Endodermal cell (in vitro differentiated cells): ENCODE measurements around the gene C12orf50. TPM values are rescaled to one million over a fixed set of nuclear protein-coding genes. Genes with fewer than 3 reads are reported as not detected.

Experiments
- DNase-seq: peaks from one replicate; pipeline ENCODE4 v3.0.0-alpha.2; 2017
- H3K27ac ChIP-seq: 2 replicates; pipeline ENCODE4 v1.5.1; 2013; ENCODE audit warnings: mild to moderate bottlenecking, low read depth, low read length, moderate library complexity
- H3K27me3 ChIP-seq: 2 replicates; pipeline ENCODE4 v1.6.1; 2013; ENCODE audit warnings: mild to moderate bottlenecking, low read length, moderate library complexity; ENCODE audit not compliant: insufficient read depth, control insufficient read depth, poor library complexity, severe bottlenecking
- H3K36me3 ChIP-seq: 2 replicates; pipeline ENCODE4 v1.7.0; 2013; ENCODE audit warnings: mild to moderate bottlenecking, low read length, moderate library complexity; ENCODE audit not compliant: control insufficient read depth, insufficient read depth
- H3K4me1 ChIP-seq: one replicate; pipeline ENCODE4 v1.7.0; 2013; ENCODE audit warnings: low read length; ENCODE audit not compliant: control insufficient read depth, insufficient read depth
- H3K4me3 ChIP-seq: 2 replicates; pipeline ENCODE4 v1.5.1; 2013; ENCODE audit warnings: mild to moderate bottlenecking, low read length, moderate library complexity
- H3K9ac ChIP-seq: 2 replicates; pipeline ENCODE4 v1.6.1; 2013; ENCODE audit warnings: mild to moderate bottlenecking, low read length, moderate library complexity; ENCODE audit not compliant: poor library complexity, severe bottlenecking; ENCODE audit errors: extremely low read depth
- H3K9me3 ChIP-seq: 2 replicates; pipeline ENCODE4 v1.6.1; 2013; ENCODE audit warnings: mild to moderate bottlenecking, low read length, moderate library complexity; ENCODE audit not compliant: control insufficient read depth
- H3K27ac Mint-ChIP-seq: 2 replicates; pipeline ENCODE4 v1.8.0; 2020; ENCODE audit warnings: mixed read lengths
- H3K27me3 Mint-ChIP-seq: 2 replicates; pipeline ENCODE4 v1.8.0; 2021; ENCODE audit warnings: mild to moderate bottlenecking, mixed read lengths; ENCODE audit not compliant: insufficient read depth
- H3K36me3 Mint-ChIP-seq: 2 replicates; pipeline ENCODE4 v1.8.0; 2020; ENCODE audit warnings: low read depth, mixed read lengths
- H3K4me1 Mint-ChIP-seq: 2 replicates; pipeline ENCODE4 v1.8.0; 2020; ENCODE audit warnings: mixed read lengths
- H3K4me3 Mint-ChIP-seq: 2 replicates; pipeline ENCODE4 v1.8.0; 2020; ENCODE audit warnings: mild to moderate bottlenecking, moderate library complexity, mixed read lengths
- H3K9me3 Mint-ChIP-seq: 2 replicates; pipeline ENCODE4 v1.8.0; 2020; ENCODE audit warnings: mild to moderate bottlenecking, mixed read lengths
- WGBS, 2 experiments: methylation state at CpG; one replicate each; pipeline versions ENCODE4 v1.1.5 to v1.1.7; 2013; ENCODE audit warnings: missing lambda C conversion rate in 2 of 2, mixed read lengths in 1 of 2; ENCODE audit not compliant: insufficient coverage in 1 of 2, insufficient read length in 1 of 2; 5-methylcytosine and 5-hydroxymethylcytosine counted together
- total RNA-seq, 2 donors: library from RNA; stranded (reverse); fragmentation: NEBNext Ultra II Directional in 1 of 2; extraction: Animal tissue kit (Norgen Biotek cat#: 25700) in 1 of 2; gene quantifications; 2 replicates in 1 of 2; 3 replicates in 1 of 2; pipeline ENCODE4 v1.2.1, GENCODE V29; 2021
- TF ChIP-seq, protein P1 (sequence below): fragments of 200-600 bp; sonication (generic); conservative IDR thresholded peaks from 2 replicates; pipeline ENCODE4 v1.5.0; 2021; ENCODE audit warnings: antibody characterized with exemption, mild to moderate bottlenecking

The C12orf50 gene
- total RNA-seq, 2 donors from 2014 or later, result 0.09 TPM; not detected in 1

GRCh38 chr12:87981495-87981894 is 47.7 kb downstream of the C12orf50 start:
- no peaks in the 10 kb centered on the region for H3K27me3 Mint-ChIP-seq
- no peak overlapping the region for H3K4me3 Mint-ChIP-seq
- H3K9me3 Mint-ChIP-seq, result no peaks in the 10 kb centered on the region
- Histone ChIP-seq H3K27ac (no peak overlapping the region), H3K4me1 (no peaks in the 10 kb centered on the region), H3K9me3 (no peaks in the 10 kb centered on the region), H3K36me3 (no peaks in the 10 kb centered on the region), H3K27me3 (no peaks in the 10 kb centered on the region), H3K4me3 (no peak overlapping the region), H3K9ac (no peak overlapping the region)
- no peaks in the 10 kb centered on the region for H3K36me3 Mint-ChIP-seq
- no peak for DNase-seq
- WGBS, 2 experiments, result 89 to 100% methylated on average over 1 of the region's 1 CpG
- no peaks in the 10 kb centered on the region for H3K4me1 Mint-ChIP-seq
- no peak overlapping the region for H3K27ac Mint-ChIP-seq
- TF ChIP-seq, protein P1, sequence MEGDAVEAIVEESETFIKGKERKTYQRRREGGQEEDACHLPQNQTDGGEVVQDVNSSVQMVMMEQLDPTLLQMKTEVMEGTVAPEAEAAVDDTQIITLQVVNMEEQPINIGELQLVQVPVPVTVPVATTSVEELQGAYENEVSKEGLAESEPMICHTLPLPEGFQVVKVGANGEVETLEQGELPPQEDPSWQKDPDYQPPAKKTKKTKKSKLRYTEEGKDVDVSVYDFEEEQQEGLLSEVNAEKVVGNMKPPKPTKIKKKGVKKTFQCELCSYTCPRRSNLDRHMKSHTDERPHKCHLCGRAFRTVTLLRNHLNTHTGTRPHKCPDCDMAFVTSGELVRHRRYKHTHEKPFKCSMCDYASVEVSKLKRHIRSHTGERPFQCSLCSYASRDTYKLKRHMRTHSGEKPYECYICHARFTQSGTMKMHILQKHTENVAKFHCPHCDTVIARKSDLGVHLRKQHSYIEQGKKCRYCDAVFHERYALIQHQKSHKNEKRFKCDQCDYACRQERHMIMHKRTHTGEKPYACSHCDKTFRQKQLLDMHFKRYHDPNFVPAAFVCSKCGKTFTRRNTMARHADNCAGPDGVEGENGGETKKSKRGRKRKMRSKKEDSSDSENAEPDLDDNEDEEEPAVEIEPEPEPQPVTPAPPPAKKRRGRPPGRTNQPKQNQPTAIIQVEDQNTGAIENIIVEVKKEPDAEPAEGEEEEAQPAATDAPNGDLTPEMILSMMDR, result no peak

DNA sequence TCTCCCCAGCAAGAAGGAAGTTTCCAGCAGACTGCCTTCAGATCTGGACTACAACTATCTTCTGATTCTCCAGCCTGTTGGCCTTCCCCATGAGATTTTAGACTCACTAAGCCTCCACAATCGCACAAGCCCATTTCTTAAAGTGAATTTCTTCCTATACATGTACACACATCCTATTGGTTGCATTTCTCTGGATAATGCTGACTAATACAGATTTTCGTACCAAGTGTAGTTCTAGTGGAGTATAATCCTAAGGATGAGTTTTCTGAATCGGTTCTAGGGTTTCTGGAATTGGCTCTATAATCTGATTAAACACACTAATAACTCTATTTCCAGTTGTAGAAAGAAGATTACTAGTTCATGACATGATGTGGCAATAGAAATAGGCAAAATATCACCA is 53.3 kb downstream of the C12orf50 start:
- TF ChIP-seq, protein P1, result no peak
- Histone ChIP-seq H3K36me3 (no peaks in the 10 kb centered on the region), H3K9ac (no peak overlapping the region), H3K9me3 (no peaks in the 10 kb centered on the region), H3K4me3 (no peak overlapping the region), H3K27me3 (no peaks in the 10 kb centered on the region), H3K4me1 (no peaks in the 10 kb centered on the region), H3K27ac (no peak overlapping the region)
- H3K4me3 Mint-ChIP-seq, result no peak overlapping the region
- WGBS, 2 experiments, result 89 to 100% methylated on average over 1 to 3 of the region's 3 CpGs
- H3K4me1 Mint-ChIP-seq, result no peaks in the 10 kb centered on the region
- peaks cover 3% of the 10 kb centered on the region for H3K9me3 Mint-ChIP-seq
- no peak overlapping the region for H3K27ac Mint-ChIP-seq
- no peaks in the 10 kb centered on the region for H3K36me3 Mint-ChIP-seq
- no peaks in the 10 kb centered on the region for H3K27me3 Mint-ChIP-seq
- DNase-seq, result no peak

- no peak overlapping the region for H3K9ac ChIP-seq
- H3K4me1 ChIP-seq, result no peaks in the 10 kb centered on the region
- H3K36me3 ChIP-seq, result no peaks in the 10 kb centered on the region
- H3K36me3 Mint-ChIP-seq, result no peaks in the 10 kb centered on the region
- TF ChIP-seq, protein P1, result no peak
- no peak for DNase-seq
- H3K27ac ChIP-seq, result no peak overlapping the region
- H3K4me3 Mint-ChIP-seq, result no peak overlapping the region
- no peaks in the 10 kb centered on the region for H3K27me3 Mint-ChIP-seq
- H3K9me3 Mint-ChIP-seq, result peaks cover under 1% of the 10 kb centered on the region
- no peak overlapping the region for H3K4me3 ChIP-seq
- H3K4me1 Mint-ChIP-seq, result no peaks in the 10 kb centered on the region
- H3K9me3 ChIP-seq, result no peaks in the 10 kb centered on the region
- H3K27me3 ChIP-seq, result no peaks in the 10 kb centered on the region
- no peak overlapping the region for H3K27ac Mint-ChIP-seq
Observed at GRCh38 chr12:87967871-87968270, 61.3 kb downstream of the C12orf50 start.
